Measurements from ENCODE around the gene MAGI2. TPM values are rescaled to one million over a fixed set of nuclear protein-coding genes. Genes with fewer than 3 reads are reported as not detected.

MAGI2 gene
- total and polyA plus RNA-seq, 2 experiments from 2014 or later: 10.4 to 26.4 TPM

- H3K27ac Mint-ChIP-seq: no peak overlapping the region
- peak; percentile 25 to 33; a peak in 3 of 4 replicates for TF ChIP-seq CTCF (conservative IDR thresholded peaks at IDR 0.05; ENCODE audit: low read depth in 2 of 2)
- TF ChIP-seq CREB1 (CRISPR knock-in tag; IDR thresholded peaks at IDR 0.05; ENCODE audit: low read depth): no peak
- H3K36me3 Mint-ChIP-seq (ENCODE audit: low read depth): no peaks in the 10 kb centered on the region; the same call in 2 of the 3 replicates
- H3K4me3 ChIP-seq: no peak overlapping the region
- H3K36me3 ChIP-seq (ENCODE audit: insufficient read depth): no peaks in the 10 kb centered on the region
- no peak overlapping the region for H3K4me2 ChIP-seq
- no peak for ATAC-seq
- no peaks in the 10 kb centered on the region for H3K9me3 Mint-ChIP-seq
- DNase-seq (ENCODE audit: low spot score): no peak
- H3K27me3 ChIP-seq (ENCODE audit: insufficient read depth): no peaks in the 10 kb centered on the region
- no peak overlapping the region for H3K4me3 Mint-ChIP-seq
- H3K4me1 Mint-ChIP-seq: peaks cover 3% of the 10 kb centered on the region; the same call in 2 of the 3 replicates
- H3K4me1 ChIP-seq (ENCODE audit: insufficient read depth): no peaks in the 10 kb centered on the region; the same call in 1 of the 2 replicates
- H3K9me2 ChIP-seq (ENCODE audit: insufficient read depth): peaks cover 4% of the 10 kb centered on the region; the same call in 1 of the 2 replicates
- H3K79me2 ChIP-seq (replicated peaks; ENCODE audit: insufficient read depth): no peaks in the 10 kb centered on the region
- no peaks in the 10 kb centered on the region for H3F3A ChIP-seq (replicated peaks; ENCODE audit: low read depth)
- H4K20me1 ChIP-seq (replicated peaks; ENCODE audit: insufficient read depth): no peaks in the 10 kb centered on the region; the same call in 1 of the 2 replicates
- no peaks in the 10 kb centered on the region for H3K27me3 Mint-ChIP-seq (ENCODE audit: insufficient read depth, low read depth, poor library complexity)
- H2AFZ ChIP-seq: no peak overlapping the region
- H3K27ac ChIP-seq (ENCODE audit: low read depth): no peak overlapping the region
Measured at GRCh38 chr7:78222001-78222751, 1231.3 kb downstream of the MAGI2 start.

DNA sequence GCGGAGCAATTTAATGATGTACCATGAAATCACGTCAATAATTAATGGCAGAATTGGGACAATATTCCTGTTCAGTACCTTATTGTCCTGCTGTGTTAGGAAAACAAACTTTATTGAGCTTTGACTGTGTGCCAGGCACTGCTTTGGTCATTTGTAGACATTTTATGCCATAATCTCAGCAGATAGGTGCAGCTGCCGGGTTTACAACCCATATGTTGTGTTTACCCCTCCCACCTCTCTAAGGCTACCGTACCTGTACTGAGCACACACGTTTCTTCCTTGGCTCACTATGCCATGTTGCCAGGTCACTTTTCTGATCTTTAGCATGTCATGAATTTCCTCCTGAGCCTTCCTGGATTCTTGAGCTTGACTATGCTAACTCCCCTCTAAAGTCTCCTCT lies 1232.7 kb downstream of the MAGI2 start:
- no peaks in the 10 kb centered on the region for H3K27me3 ChIP-seq (ENCODE audit: insufficient read depth)
- no peak overlapping the region for H3K27ac Mint-ChIP-seq
- no peak for ATAC-seq

More for the DNA sequence above, 1232.7 kb downstream of the MAGI2 start:
- Mint-ChIP-seq H3K36me3 (ENCODE audit: low read depth) (no peaks in the 10 kb centered on the region; the same call in 2 of the 3 replicates), H3K4me1 (peaks cover 11% of the 10 kb centered on the region), H3K27me3 (ENCODE audit: insufficient read depth, low read depth, poor library complexity) (no peaks in the 10 kb centered on the region), H3K9me3 (no peaks in the 10 kb centered on the region), H3K4me3 (no peak overlapping the region)
- Histone ChIP-seq H3K4me2 (no peak overlapping the region), H3K36me3 (ENCODE audit: insufficient read depth) (no peaks in the 10 kb centered on the region), H3K79me2 (replicated peaks; ENCODE audit: insufficient read depth) (no peaks in the 10 kb centered on the region), H3K4me1 (ENCODE audit: insufficient read depth) (no peaks in the 10 kb centered on the region; the same call in none of the 2 replicates), H2AFZ (no peak overlapping the region), H3K9me2 (ENCODE audit: insufficient read depth) (peaks cover 16% of the 10 kb centered on the region), H3K27ac (ENCODE audit: low read depth) (no peak overlapping the region), H3K4me3 (no peak overlapping the region), H4K20me1 (replicated peaks; ENCODE audit: insufficient read depth) (no peaks in the 10 kb centered on the region; the same call in 1 of the 2 replicates), H3F3A (replicated peaks; ENCODE audit: low read depth) (no peaks in the 10 kb centered on the region)
- DNase-seq (ENCODE audit: low spot score): no peak
- TF ChIP-seq STAT1 (IDR thresholded peaks at IDR 0.05; ENCODE audit: unreplicated experiment) (no peak), JUNB (IDR thresholded peaks at IDR 0.05; ENCODE audit: unreplicated experiment) (no peak), CTCF (conservative IDR thresholded peaks at IDR 0.05; ENCODE audit: low read depth in 2 of 2) (no peak), POLR2AphosphoS5 (IDR thresholded peaks at IDR 0.05; ENCODE audit: low read depth) (no peak), NANOG (IDR thresholded peaks at IDR 0.05; ENCODE audit: borderline replicate concordance) (no peak), ZNF331 (CRISPR knock-in tag; IDR thresholded peaks at IDR 0.05; ENCODE audit: low read depth) (no peak)
- TF ChIP-seq, protein P1, sequence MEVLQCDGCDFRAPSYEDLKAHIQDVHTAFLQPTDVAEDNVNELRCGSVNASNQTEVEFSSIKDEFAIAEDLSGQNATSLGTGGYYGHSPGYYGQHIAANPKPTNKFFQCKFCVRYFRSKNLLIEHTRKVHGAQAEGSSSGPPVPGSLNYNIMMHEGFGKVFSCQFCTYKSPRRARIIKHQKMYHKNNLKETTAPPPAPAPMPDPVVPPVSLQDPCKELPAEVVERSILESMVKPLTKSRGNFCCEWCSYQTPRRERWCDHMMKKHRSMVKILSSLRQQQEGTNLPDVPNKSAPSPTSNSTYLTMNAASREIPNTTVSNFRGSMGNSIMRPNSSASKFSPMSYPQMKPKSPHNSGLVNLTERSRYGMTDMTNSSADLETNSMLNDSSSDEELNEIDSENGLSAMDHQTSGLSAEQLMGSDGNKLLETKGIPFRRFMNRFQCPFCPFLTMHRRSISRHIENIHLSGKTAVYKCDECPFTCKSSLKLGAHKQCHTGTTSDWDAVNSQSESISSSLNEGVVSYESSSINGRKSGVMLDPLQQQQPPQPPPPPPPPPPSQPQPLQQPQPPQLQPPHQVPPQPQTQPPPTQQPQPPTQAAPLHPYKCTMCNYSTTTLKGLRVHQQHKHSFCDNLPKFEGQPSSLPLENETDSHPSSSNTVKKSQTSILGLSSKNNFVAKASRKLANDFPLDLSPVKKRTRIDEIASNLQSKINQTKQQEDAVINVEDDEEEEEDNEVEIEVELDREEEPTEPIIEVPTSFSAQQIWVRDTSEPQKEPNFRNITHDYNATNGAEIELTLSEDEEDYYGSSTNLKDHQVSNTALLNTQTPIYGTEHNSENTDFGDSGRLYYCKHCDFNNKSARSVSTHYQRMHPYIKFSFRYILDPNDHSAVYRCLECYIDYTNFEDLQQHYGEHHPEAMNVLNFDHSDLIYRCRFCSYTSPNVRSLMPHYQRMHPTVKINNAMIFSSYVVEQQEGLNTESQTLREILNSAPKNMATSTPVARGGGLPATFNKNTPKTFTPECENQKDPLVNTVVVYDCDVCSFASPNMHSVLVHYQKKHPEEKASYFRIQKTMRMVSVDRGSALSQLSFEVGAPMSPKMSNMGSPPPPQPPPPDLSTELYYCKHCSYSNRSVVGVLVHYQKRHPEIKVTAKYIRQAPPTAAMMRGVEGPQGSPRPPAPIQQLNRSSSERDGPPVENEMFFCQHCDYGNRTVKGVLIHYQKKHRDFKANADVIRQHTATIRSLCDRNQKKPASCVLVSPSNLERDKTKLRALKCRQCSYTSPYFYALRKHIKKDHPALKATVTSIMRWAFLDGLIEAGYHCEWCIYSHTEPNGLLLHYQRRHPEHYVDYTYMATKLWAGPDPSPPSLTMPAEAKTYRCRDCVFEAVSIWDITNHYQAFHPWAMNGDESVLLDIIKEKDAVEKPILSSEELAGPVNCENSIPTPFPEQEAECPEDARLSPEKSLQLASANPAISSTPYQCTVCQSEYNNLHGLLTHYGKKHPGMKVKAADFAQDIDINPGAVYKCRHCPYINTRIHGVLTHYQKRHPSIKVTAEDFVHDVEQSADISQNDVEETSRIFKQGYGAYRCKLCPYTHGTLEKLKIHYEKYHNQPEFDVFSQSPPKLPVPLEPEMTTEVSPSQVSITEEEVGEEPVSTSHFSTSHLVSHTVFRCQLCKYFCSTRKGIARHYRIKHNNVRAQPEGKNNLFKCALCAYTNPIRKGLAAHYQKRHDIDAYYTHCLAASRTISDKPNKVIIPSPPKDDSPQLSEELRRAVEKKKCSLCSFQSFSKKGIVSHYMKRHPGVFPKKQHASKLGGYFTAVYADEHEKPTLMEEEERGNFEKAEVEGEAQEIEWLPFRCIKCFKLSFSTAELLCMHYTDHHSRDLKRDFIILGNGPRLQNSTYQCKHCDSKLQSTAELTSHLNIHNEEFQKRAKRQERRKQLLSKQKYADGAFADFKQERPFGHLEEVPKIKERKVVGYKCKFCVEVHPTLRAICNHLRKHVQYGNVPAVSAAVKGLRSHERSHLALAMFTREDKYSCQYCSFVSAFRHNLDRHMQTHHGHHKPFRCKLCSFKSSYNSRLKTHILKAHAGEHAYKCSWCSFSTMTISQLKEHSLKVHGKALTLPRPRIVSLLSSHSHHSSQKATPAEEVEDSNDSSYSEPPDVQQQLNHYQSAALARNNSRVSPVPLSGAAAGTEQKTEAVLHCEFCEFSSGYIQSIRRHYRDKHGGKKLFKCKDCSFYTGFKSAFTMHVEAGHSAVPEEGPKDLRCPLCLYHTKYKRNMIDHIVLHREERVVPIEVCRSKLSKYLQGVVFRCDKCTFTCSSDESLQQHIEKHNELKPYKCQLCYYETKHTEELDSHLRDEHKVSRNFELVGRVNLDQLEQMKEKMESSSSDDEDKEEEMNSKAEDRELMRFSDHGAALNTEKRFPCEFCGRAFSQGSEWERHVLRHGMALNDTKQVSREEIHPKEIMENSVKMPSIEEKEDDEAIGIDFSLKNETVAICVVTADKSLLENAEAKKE (CRISPR knock-in tag; IDR thresholded peaks at IDR 0.05): no peak
- TF ChIP-seq, protein P2, sequence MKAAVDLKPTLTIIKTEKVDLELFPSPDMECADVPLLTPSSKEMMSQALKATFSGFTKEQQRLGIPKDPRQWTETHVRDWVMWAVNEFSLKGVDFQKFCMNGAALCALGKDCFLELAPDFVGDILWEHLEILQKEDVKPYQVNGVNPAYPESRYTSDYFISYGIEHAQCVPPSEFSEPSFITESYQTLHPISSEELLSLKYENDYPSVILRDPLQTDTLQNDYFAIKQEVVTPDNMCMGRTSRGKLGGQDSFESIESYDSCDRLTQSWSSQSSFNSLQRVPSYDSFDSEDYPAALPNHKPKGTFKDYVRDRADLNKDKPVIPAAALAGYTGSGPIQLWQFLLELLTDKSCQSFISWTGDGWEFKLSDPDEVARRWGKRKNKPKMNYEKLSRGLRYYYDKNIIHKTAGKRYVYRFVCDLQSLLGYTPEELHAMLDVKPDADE (IDR thresholded peaks at IDR 0.05): no peak
